ENCODE measurements around the gene HDAC4.
A peak's percentile ranks its signal among the peaks of the same experiment; 100 is the strongest.

HDAC4 gene

GRCh38 chr2:239250216-239251081 is 150.4 kb downstream of the HDAC4 start:
- Mint-ChIP-seq H3K9me3 (no peaks in the 10 kb centered on the region), H3K27ac (no peak overlapping the region), H3K4me1 (peaks cover 65% of the 10 kb centered on the region), H3K36me3 (ENCODE audit: low read depth) (peaks cover 4% of the 10 kb centered on the region), H3K4me3 (no peak overlapping the region), H3K27me3 (peaks cover 2% of the 10 kb centered on the region)
- DNase-seq: no peak
- ATAC-seq: no peak

GRCh38 chr2:239249776-239250175 is 151.0 kb downstream of the HDAC4 start:
- H3K27ac Mint-ChIP-seq: no peak overlapping the region

GRCh38 chr2:239249048-239249447 is 151.8 kb downstream of the HDAC4 start:
- Mint-ChIP-seq H3K4me3 (no peak overlapping the region), H3K9me3 (no peaks in the 10 kb centered on the region), H3K27me3 (peaks cover 2% of the 10 kb centered on the region), H3K27ac (no peak overlapping the region), H3K4me1 (peaks cover 55% of the 10 kb centered on the region), H3K36me3 (ENCODE audit: low read depth) (peaks cover 4% of the 10 kb centered on the region)
- DNase-seq (no peak), ATAC-seq (no peak)

More at GRCh38 chr2:239249776-239250175, 151.0 kb downstream of the HDAC4 start:
- Mint-ChIP-seq H3K36me3 (ENCODE audit: low read depth) (peaks cover 4% of the 10 kb centered on the region), H3K4me3 (no peak overlapping the region), H3K27me3 (peaks cover 2% of the 10 kb centered on the region), H3K9me3 (no peaks in the 10 kb centered on the region), H3K4me1 (peaks cover 62% of the 10 kb centered on the region)
- no peak for DNase-seq
- no peak for ATAC-seq

- peak; percentile 79 for ATAC-seq
- H3K4me3 Mint-ChIP-seq: peak overlapping the region; percentile 41
- peaks cover 45% of the 10 kb centered on the region for H3K4me1 Mint-ChIP-seq
- peaks cover 4% of the 10 kb centered on the region for H3K36me3 Mint-ChIP-seq (ENCODE audit: low read depth)
- no peak for DNase-seq
- H3K27me3 Mint-ChIP-seq: no peaks in the 10 kb centered on the region
- H3K9me3 Mint-ChIP-seq: no peaks in the 10 kb centered on the region
- H3K27ac Mint-ChIP-seq: peak overlapping the region; percentile 68
Observed at GRCh38 chr2:239247401-239248245, 153.2 kb downstream of the HDAC4 start.

- ATAC-seq (no peak), DNase-seq (no peak)
- Mint-ChIP-seq H3K4me3 (peak overlapping the region; percentile 41), H3K27me3 (no peaks in the 10 kb centered on the region), H3K27ac (no peak overlapping the region), H3K36me3 (ENCODE audit: low read depth) (peaks cover 4% of the 10 kb centered on the region), H3K4me1 (peaks cover 41% of the 10 kb centered on the region), H3K9me3 (no peaks in the 10 kb centered on the region)
Observed at GRCh38 chr2:239246723-239247122, 154.1 kb downstream of the HDAC4 start.

- H3K4me1 Mint-ChIP-seq: peaks cover 42% of the 10 kb centered on the region
- ATAC-seq: no peak
- no peak overlapping the region for H3K4me3 Mint-ChIP-seq
- no peaks in the 10 kb centered on the region for H3K9me3 Mint-ChIP-seq
- H3K27ac Mint-ChIP-seq: no peak overlapping the region
- DNase-seq: no peak
- H3K27me3 Mint-ChIP-seq: no peaks in the 10 kb centered on the region
- H3K36me3 Mint-ChIP-seq (ENCODE audit: low read depth): peaks cover 4% of the 10 kb centered on the region
Observed at GRCh38 chr2:239245872-239246721, 154.7 kb downstream of the HDAC4 start.

- Mint-ChIP-seq H3K4me1 (peaks cover 44% of the 10 kb centered on the region), H3K27ac (no peak overlapping the region), H3K4me3 (no peak overlapping the region), H3K9me3 (no peaks in the 10 kb centered on the region), H3K36me3 (ENCODE audit: low read depth) (peaks cover 4% of the 10 kb centered on the region), H3K27me3 (no peaks in the 10 kb centered on the region)
- DNase-seq: no peak
- ATAC-seq: no peak
Observed at GRCh38 chr2:239245107-239245506, 155.7 kb downstream of the HDAC4 start.

- H3K4me3 Mint-ChIP-seq: no peak overlapping the region
- no peaks in the 10 kb centered on the region for H3K9me3 Mint-ChIP-seq
- H3K36me3 Mint-ChIP-seq (ENCODE audit: low read depth): peaks cover 4% of the 10 kb centered on the region
- H3K27ac Mint-ChIP-seq: no peak overlapping the region
- DNase-seq: no peak
- ATAC-seq: no peak
- H3K4me1 Mint-ChIP-seq: peaks cover 45% of the 10 kb centered on the region
- no peaks in the 10 kb centered on the region for H3K27me3 Mint-ChIP-seq
Observed at GRCh38 chr2:239244625-239245024, 156.2 kb downstream of the HDAC4 start.

GRCh38 chr2:239241431-239241960 is 159.3 kb downstream of the HDAC4 start:
- no peak overlapping the region for H3K27ac Mint-ChIP-seq
- peaks cover 37% of the 10 kb centered on the region for H3K4me1 Mint-ChIP-seq
- no peaks in the 10 kb centered on the region for H3K27me3 Mint-ChIP-seq
- peaks cover 4% of the 10 kb centered on the region for H3K36me3 Mint-ChIP-seq (ENCODE audit: low read depth)
- no peak overlapping the region for H3K4me3 Mint-ChIP-seq
- DNase-seq (no peak), ATAC-seq (no peak)
- no peaks in the 10 kb centered on the region for H3K9me3 Mint-ChIP-seq

- Mint-ChIP-seq H3K4me1 (peaks cover 34% of the 10 kb centered on the region), H3K36me3 (ENCODE audit: low read depth) (peaks cover 4% of the 10 kb centered on the region), H3K9me3 (no peaks in the 10 kb centered on the region), H3K4me3 (no peak overlapping the region), H3K27me3 (no peaks in the 10 kb centered on the region), H3K27ac (no peak overlapping the region)
- DNase-seq (peak; percentile 1), ATAC-seq (no peak)
Observed at GRCh38 chr2:239240414-239240881, 160.4 kb downstream of the HDAC4 start.

- ATAC-seq (no peak), DNase-seq (peak; percentile 0)
- Mint-ChIP-seq H3K27ac (no peak overlapping the region), H3K4me1 (peaks cover 31% of the 10 kb centered on the region), H3K4me3 (no peak overlapping the region), H3K27me3 (no peaks in the 10 kb centered on the region), H3K36me3 (ENCODE audit: low read depth) (peaks cover 4% of the 10 kb centered on the region), H3K9me3 (no peaks in the 10 kb centered on the region)
Observed at GRCh38 chr2:239239607-239240413, 161.0 kb downstream of the HDAC4 start.

- no peak for DNase-seq
- H3K27ac Mint-ChIP-seq: no peak overlapping the region
- peaks cover 38% of the 10 kb centered on the region for H3K4me1 Mint-ChIP-seq
Observed at GRCh38 chr2:239238839-239239606, 161.8 kb downstream of the HDAC4 start.

GRCh38 chr2:239238381-239238780 is 162.4 kb downstream of the HDAC4 start:
- Mint-ChIP-seq H3K36me3 (ENCODE audit: low read depth) (peaks cover 1% of the 10 kb centered on the region), H3K27ac (no peak overlapping the region), H3K4me1 (peaks cover 39% of the 10 kb centered on the region), H3K9me3 (no peaks in the 10 kb centered on the region), H3K4me3 (no peak overlapping the region), H3K27me3 (no peaks in the 10 kb centered on the region)
- ATAC-seq (no peak), DNase-seq (no peak)

More at GRCh38 chr2:239238839-239239606, 161.8 kb downstream of the HDAC4 start:
- ATAC-seq: no peak
- no peak overlapping the region for H3K4me3 Mint-ChIP-seq
- no peaks in the 10 kb centered on the region for H3K9me3 Mint-ChIP-seq
- H3K36me3 Mint-ChIP-seq (ENCODE audit: low read depth): peaks cover 4% of the 10 kb centered on the region
- H3K27me3 Mint-ChIP-seq: no peaks in the 10 kb centered on the region

Measured in activated naive CD8-positive, alpha-beta T cell treated with anti-CD3 and anti-CD28 coated beads, Interleukin-2, amount 50 U/mL, for 24 hours (primary cell).